H1 (cell line): ENCODE measurements around the gene CNOT9. TPM values are rescaled to one million over a fixed set of nuclear protein-coding genes. Genes with fewer than 3 reads are reported as not detected.
A peak's percentile ranks its signal among the peaks of the same experiment; 100 is the strongest.

Experiments
- CTCF ChIA-PET: fragments of 300-600 bp; sonication (Branson Sonifier 250); formaldehyde crosslinking; loops from one replicate; lab custom pipeline; 2021; ENCODE audit not compliant: partially characterized antibody; lab: Charles Lee
- POLR2A ChIA-PET: fragments of 300-600 bp; sonication (Branson Sonifier 250); formaldehyde crosslinking; loops from one replicate; lab custom pipeline; 2021; ENCODE audit warnings: inconsistent platforms; ENCODE audit not compliant: partially characterized antibody; lab: Charles Lee
- DNase-seq, 2 experiments: peaks; one replicate each; pipeline versions ENCODE4 v3.0.0 to v3.0.0-alpha.2; 2010 to 2022; ENCODE audit warnings: low spot score in 2 of 2, low read depth in 1 of 2, mixed read lengths in 1 of 2
- FAIRE-seq: peaks from 2 replicates; lab custom pipeline; 2011; peaks lifted over from hg19 to GRCh38; lab: Jason Lieb, UNC
- H2AFZ ChIP-seq: 2 replicates; pipeline ENCODE4 v1.8.1; 2012; ENCODE audit warnings: low read length, inconsistent platforms
- H2AK5ac ChIP-seq: 2 replicates; pipeline ENCODE4 v1.6.1; 2013; ENCODE audit warnings: low read depth, low read length
- H2BK120ac ChIP-seq: replicated peaks from 2 replicates; pipeline ENCODE3; 2013; ENCODE audit warnings: low read depth, low read length, inconsistent platforms
- H2BK12ac ChIP-seq: 2 replicates; pipeline ENCODE4 v1.6.1; 2013; ENCODE audit warnings: low read depth, low read length
- H2BK15ac ChIP-seq: 2 replicates; pipeline ENCODE4 v1.6.1; 2013; ENCODE audit warnings: low read length
- H2BK20ac ChIP-seq: 2 replicates; pipeline ENCODE4 v1.6.1; 2013; ENCODE audit warnings: low read length
- H2BK5ac ChIP-seq: 2 replicates; pipeline ENCODE4 v1.6.1; 2013; ENCODE audit warnings: low read depth, low read length
- H3K14ac ChIP-seq: 2 replicates; pipeline ENCODE4 v1.6.1; 2013; ENCODE audit warnings: inconsistent platforms; ENCODE audit not compliant: insufficient read length
- H3K18ac ChIP-seq: 2 replicates; pipeline ENCODE4 v1.6.1; 2013; ENCODE audit warnings: low read length; ENCODE audit errors: extremely low read depth
- H3K23ac ChIP-seq: 2 replicates; pipeline ENCODE4 v1.6.1; 2013; ENCODE audit warnings: inconsistent platforms; ENCODE audit not compliant: insufficient read length
- H3K23me2 ChIP-seq: 2 replicates; pipeline ENCODE4 v1.6.1; 2013; ENCODE audit warnings: low read depth, low read length
- H3K27ac ChIP-seq: 2 replicates; pipeline ENCODE4 v1.6.1; 2011; ENCODE audit warnings: low read depth, low read length, inconsistent platforms
- H3K27me3 ChIP-seq, 4 experiments: replicated peaks in 1 of 4; 1 replicate in 1 of 4; 2 replicates in 3 of 4; pipeline versions ENCODE4 v1.6.1 to v1.8.1; 2011 to 2013; ENCODE audit warnings: low read length in 3 of 4, mild to moderate bottlenecking in 3 of 4, inconsistent platforms in 2 of 4, mixed read lengths in 2 of 4, moderate library complexity in 1 of 4; ENCODE audit not compliant: control insufficient read depth in 3 of 4, insufficient read depth in 3 of 4; ENCODE audit errors: extremely low read depth in 1 of 4
- H3K36me3 ChIP-seq, 4 experiments: 2 replicates each; pipeline versions ENCODE4 v1.6.1 to v1.8.1; 2011 to 2013; ENCODE audit warnings: mild to moderate bottlenecking in 4 of 4, low read length in 3 of 4, moderate library complexity in 2 of 4, control low read depth in 1 of 4, inconsistent platforms in 1 of 4; ENCODE audit not compliant: insufficient read depth in 4 of 4, control insufficient read depth in 2 of 4
- H3K4ac ChIP-seq: replicated peaks from 2 replicates; pipeline ENCODE3; 2013; ENCODE audit warnings: low read length, low read depth, mixed read lengths, inconsistent platforms; ENCODE audit not compliant: insufficient read length
- H3K4me1 ChIP-seq, 4 experiments: replicated peaks in 1 of 4; 1 replicate in 1 of 4; 2 replicates in 3 of 4; pipeline versions ENCODE4 v1.6.1 to v1.8.1; 2011 to 2013; ENCODE audit warnings: low read length in 3 of 4, inconsistent platforms in 2 of 4, mixed read lengths in 1 of 4; ENCODE audit not compliant: insufficient read depth in 4 of 4, control insufficient read depth in 3 of 4
- H3K4me2 ChIP-seq, 2 experiments: 2 replicates each; pipeline versions ENCODE4 v1.6.1 to v1.8.1; 2011 to 2013; ENCODE audit warnings: low read depth in 2 of 2, low read length in 2 of 2, control low read depth in 1 of 2, inconsistent platforms in 1 of 2, mild to moderate bottlenecking in 1 of 2; ENCODE audit not compliant: insufficient read depth in 1 of 2
- H3K4me3 ChIP-seq, 4 experiments: fragments of 200-600, 300-600 bp in 1 of 4; sonication (generic), shearing (Covaris generic), sonication (Bioruptor Twin) in 1 of 4; 2 replicates each; pipeline versions ENCODE4 v1.5.1 to v1.8.1; 2011 to 2016; ENCODE audit warnings: low read length in 4 of 4, low read depth in 3 of 4, control low read depth in 2 of 4, inconsistent platforms in 2 of 4, mild to moderate bottlenecking in 2 of 4, mixed read lengths in 1 of 4, moderate library complexity in 1 of 4; ENCODE audit not compliant: insufficient read depth in 2 of 4; ENCODE audit errors: extremely low read depth in 1 of 4
- H3K56ac ChIP-seq: replicated peaks from 2 replicates; pipeline ENCODE3; 2013; ENCODE audit warnings: low read depth, mild to moderate bottlenecking, mixed read lengths, low read length, inconsistent platforms; ENCODE audit not compliant: insufficient read length
- H3K79me1 ChIP-seq: 2 replicates; pipeline ENCODE4 v1.6.1; 2013; ENCODE audit warnings: low read depth, low read length, control low read depth
- H3K79me2 ChIP-seq, 2 experiments: 2 replicates each; pipeline versions ENCODE4 v1.6.1 to v1.8.1; 2012 to 2013; ENCODE audit warnings: low read length in 2 of 2, mild to moderate bottlenecking in 2 of 2, inconsistent platforms in 1 of 2; ENCODE audit not compliant: insufficient read depth in 2 of 2, control insufficient read depth in 1 of 2
- H3K9ac ChIP-seq, 4 experiments: replicated peaks in 1 of 4; 1 replicate in 1 of 4; 2 replicates in 3 of 4; pipeline versions ENCODE4 v1.6.1 to v1.8.1; 2011 to 2013; ENCODE audit warnings: low read depth in 3 of 4, low read length in 3 of 4, control low read depth in 2 of 4, mild to moderate bottlenecking in 2 of 4, moderate library complexity in 2 of 4, inconsistent platforms in 1 of 4; ENCODE audit errors: extremely low read depth in 1 of 4
- H3K9me3 ChIP-seq, 2 experiments: 2 replicates each; pipeline versions ENCODE4 v1.6.1 to v1.8.1; 2012 to 2013; ENCODE audit warnings: mild to moderate bottlenecking in 2 of 2, moderate library complexity in 2 of 2, control low read depth in 1 of 2, inconsistent platforms in 1 of 2, low read depth in 1 of 2, low read length in 1 of 2, mixed read lengths in 1 of 2; ENCODE audit not compliant: insufficient read depth in 2 of 2
- H4K20me1 ChIP-seq, 2 experiments: replicated peaks in 1 of 2; 2 replicates each; pipeline versions ENCODE3 to v1.8.1; 2011 to 2013; ENCODE audit warnings: inconsistent platforms in 2 of 2, low read length in 2 of 2, mild to moderate bottlenecking in 1 of 2; ENCODE audit not compliant: insufficient read depth in 2 of 2, control insufficient read depth in 1 of 2
- H4K5ac ChIP-seq: 2 replicates; pipeline ENCODE4 v1.6.1; 2013; ENCODE audit warnings: low read length, low read depth, mixed read lengths, inconsistent platforms; ENCODE audit not compliant: insufficient read length
- H4K8ac ChIP-seq: 2 replicates; pipeline ENCODE4 v1.8.0; 2013; ENCODE audit warnings: mild to moderate bottlenecking, moderate library complexity, low read length, inconsistent platforms; ENCODE audit not compliant: insufficient read depth; ENCODE audit errors: extremely low read depth
- H4K91ac ChIP-seq: replicated peaks from 2 replicates; pipeline ENCODE3; 2013; ENCODE audit warnings: low read length, mixed read lengths, inconsistent platforms; ENCODE audit not compliant: insufficient read length
- BCL11A ChIP-seq, 2 experiments: IDR thresholded peaks; one replicate each; pipeline ENCODE4 v1.6.1; 2011; ENCODE audit warnings: low read depth in 2 of 2, low read length in 2 of 2, mild to moderate bottlenecking in 2 of 2
- FOSL1 ChIP-seq: IDR thresholded peaks from 2 replicates; pipeline ENCODE4 v1.6.1; 2011; ENCODE audit warnings: mild to moderate bottlenecking, low read depth, low read length, moderate library complexity; ENCODE audit not compliant: insufficient read depth
- RBBP5 ChIP-seq: IDR thresholded peaks from 2 replicates; pipeline ENCODE4 v1.7.1; 2012; ENCODE audit warnings: low read depth, mild to moderate bottlenecking, inconsistent platforms, low read length, moderate library complexity, borderline replicate concordance
- RFX5 ChIP-seq: IDR thresholded peaks from 2 replicates; pipeline ENCODE4 v1.6.1; 2011; ENCODE audit warnings: low read depth, low read length, improper control_type of control experiment, borderline replicate concordance
- SP2 ChIP-seq: IDR thresholded peaks from 2 replicates; pipeline ENCODE4 v1.6.1; 2012; ENCODE audit warnings: mild to moderate bottlenecking, low read length, inconsistent platforms
- SP4 ChIP-seq: IDR thresholded peaks from 2 replicates; pipeline ENCODE4 v1.6.1; 2012; ENCODE audit warnings: low read length, inconsistent platforms
- YY1 ChIP-seq: IDR thresholded peaks from 2 replicates; pipeline ENCODE4 v1.6.1; 2011; ENCODE audit warnings: low read depth, mild to moderate bottlenecking, low read length
- WGBS, 2 experiments: shearing (Covaris generic) in 1 of 2; methylation state at CpG; one replicate each; pipeline versions ENCODE4 v1.1.6 to v1.1.7; 2013 to 2015; ENCODE audit warnings: low lambda C conversion rate in 2 of 2, mixed read lengths in 2 of 2, inconsistent platforms in 1 of 2, low coverage in 1 of 2, missing lambda C conversion rate in 1 of 2; ENCODE audit not compliant: insufficient replicate concordance in 2 of 2, insufficient coverage in 1 of 2, insufficient read length in 1 of 2; ENCODE audit errors: extremely low coverage in 1 of 2, missing lambda C conversion rate in 1 of 2; 5-methylcytosine and 5-hydroxymethylcytosine counted together
- polyA plus RNA-seq, 7 experiments: library from polyadenylated mRNA; depleted of rRNA in 3 of 7; stranded (reverse) in 5 of 7; unstranded in 2 of 7; fragments of >200 nt in 5 of 7; fragments of 200-250 nt in 2 of 7; gene quantifications; 1 replicate in 5 of 7; 2 replicates in 1 of 7; 4 replicates in 1 of 7; pipeline versions ENCODE4 v1.2.1 to v1.2.3, GENCODE V29; 2011 to 2013; ENCODE audit warnings: missing spikeins in 2 of 7, mixed read lengths in 2 of 7
- total RNA-seq: library from RNA; stranded (reverse); fragmentation: NEBNext Ultra II Directional; extraction: Animal tissue kit (Norgen Biotek cat#: 25700); gene quantifications from 2 replicates; pipeline ENCODE4 v1.2.1, GENCODE V29; 2021

The CNOT9 gene
- total and polyA plus RNA-seq, 2 of the 8 experiments (the other 6 are each of a cell fraction or from before 2014, with no cell fraction given) = 79.3 to 81.2 TPM

DNA sequence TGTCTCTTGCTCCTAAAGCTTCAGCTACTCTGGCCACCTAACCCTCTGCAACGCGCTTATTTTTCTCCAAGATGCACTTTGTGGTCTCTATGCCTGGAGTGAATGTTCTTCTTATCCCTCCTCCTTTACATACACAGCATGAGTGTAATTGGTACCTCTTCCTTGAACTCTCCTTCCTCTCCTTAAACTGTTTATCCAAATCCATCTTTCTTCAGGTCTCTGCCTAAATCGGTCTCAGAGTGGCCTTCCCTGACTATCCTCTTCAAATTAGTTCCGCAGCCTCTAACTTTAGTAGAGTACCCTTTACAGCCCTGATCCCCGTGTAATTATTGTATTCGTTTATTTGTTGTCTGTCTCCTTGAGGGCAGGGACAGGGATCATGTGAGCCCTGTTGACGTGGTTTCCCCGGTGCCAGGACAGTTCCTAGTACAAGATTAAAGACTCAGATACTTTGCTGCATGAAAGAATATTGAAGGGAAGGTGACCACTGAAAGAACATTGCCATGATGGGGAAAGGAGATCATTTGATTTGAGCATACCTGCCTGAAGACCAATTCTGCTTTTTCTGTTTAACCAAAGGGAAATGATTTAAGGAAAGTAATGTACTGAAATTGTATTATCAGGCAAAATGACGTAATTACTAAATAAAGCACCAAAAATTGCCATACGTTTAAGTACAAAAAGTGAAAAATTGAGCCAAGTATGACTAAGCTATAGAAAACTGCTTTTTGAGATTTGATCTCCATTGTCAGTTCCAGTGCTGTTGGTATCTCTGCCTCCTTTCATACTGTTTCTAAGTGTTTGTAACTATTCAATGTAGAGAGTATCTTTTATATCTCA is 1.2 kb downstream of the CNOT9 start:
- Histone ChIP-seq H3K9ac (peak overlapping the region; percentile 91 to 96 (median 94)), H2AK5ac (peak overlapping the region; percentile 89; the same call in 1 of the 2 replicates), H3K36me3 (peaks cover 0 to 25% (median 7%) of the 10 kb centered on the region in 4 experiments; a peak in 3 of 8 replicates), H3K9me3 (no peaks in the 10 kb centered on the region), H3K18ac (peak overlapping the region; percentile 85; the same call in 1 of the 2 replicates), H3K27me3 (no peaks in the 10 kb centered on the region), H3K23me2 (peaks cover 12% of the 10 kb centered on the region), H2BK15ac (no peak overlapping the region), H4K8ac (no peak overlapping the region), H3K23ac (no peak overlapping the region), H2BK120ac (no peak overlapping the region), H4K91ac (peak overlapping the region; percentile 36), H4K5ac (peak overlapping the region; percentile 70), H3K27ac (peak overlapping the region; percentile 99), H2BK5ac (peak overlapping the region; percentile 97), H3K4me3 (peak overlapping the region; percentile 86 to 96 (median 94)), H3K14ac (peak overlapping the region; percentile 34), H2BK20ac (no peak overlapping the region), H3K4ac (peak overlapping the region; percentile 69), H3K56ac (peak overlapping the region; percentile 22), H3K4me1 (peaks cover 0 to 13% (median 4%) of the 10 kb centered on the region in 4 experiments; a peak in 6 of 7 replicates), H3K79me1 (peaks cover 7% of the 10 kb centered on the region), H4K20me1 (peaks cover 6 to 13% of the 10 kb centered on the region in 2 experiments), H3K4me2 (peak overlapping the region; percentile 93 to 97), H2AFZ (no peak overlapping the region), H2BK12ac (no peak overlapping the region), H3K79me2 (peaks cover 29 to 87% of the 10 kb centered on the region in 2 experiments)
- no peak for DNase-seq
- no peak for FAIRE-seq
- ChIA-PET CTCF (interaction anchor here (0.6 kb wide), 1 partner anchor 32 kb away, joined by 3 read pairs; no protein-coding TSS in a partner anchor), POLR2A (interaction anchor here (0.7 to 2.2 kb wide), 8 partner anchors 9 to 102 kb away, joined by 3 to 11 read pairs (median 4); partner anchors contain the start of genes BCS1L, PLCD4, RNF25 and STK36)
- WGBS, 2 experiments = 11% methylated on average over 10 of the region's 10 CpGs; no CpG with 5 or more reads in 1 of the 2 experiments
- TF ChIP-seq RBBP5 (no peak), SP2 (no peak), BCL11A (IDR thresholded peaks at IDR 0.05; ENCODE audit: low read depth in 2 of 2, low read length in 2 of 2) (no peak), FOSL1 (no peak), SP4 (no peak), RFX5 (no peak), YY1 (no peak)
